ENCODE data around the gene TMUB2.

GRCh38 chr17:44236444-44236991 lies 49.7 kb downstream of the TMUB2 start:
- TF ChIP-seq, protein P1, sequence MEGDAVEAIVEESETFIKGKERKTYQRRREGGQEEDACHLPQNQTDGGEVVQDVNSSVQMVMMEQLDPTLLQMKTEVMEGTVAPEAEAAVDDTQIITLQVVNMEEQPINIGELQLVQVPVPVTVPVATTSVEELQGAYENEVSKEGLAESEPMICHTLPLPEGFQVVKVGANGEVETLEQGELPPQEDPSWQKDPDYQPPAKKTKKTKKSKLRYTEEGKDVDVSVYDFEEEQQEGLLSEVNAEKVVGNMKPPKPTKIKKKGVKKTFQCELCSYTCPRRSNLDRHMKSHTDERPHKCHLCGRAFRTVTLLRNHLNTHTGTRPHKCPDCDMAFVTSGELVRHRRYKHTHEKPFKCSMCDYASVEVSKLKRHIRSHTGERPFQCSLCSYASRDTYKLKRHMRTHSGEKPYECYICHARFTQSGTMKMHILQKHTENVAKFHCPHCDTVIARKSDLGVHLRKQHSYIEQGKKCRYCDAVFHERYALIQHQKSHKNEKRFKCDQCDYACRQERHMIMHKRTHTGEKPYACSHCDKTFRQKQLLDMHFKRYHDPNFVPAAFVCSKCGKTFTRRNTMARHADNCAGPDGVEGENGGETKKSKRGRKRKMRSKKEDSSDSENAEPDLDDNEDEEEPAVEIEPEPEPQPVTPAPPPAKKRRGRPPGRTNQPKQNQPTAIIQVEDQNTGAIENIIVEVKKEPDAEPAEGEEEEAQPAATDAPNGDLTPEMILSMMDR (IDR thresholded peaks at IDR 0.05; ENCODE audit: insufficient read depth, low read length, poor library complexity, severe bottlenecking): no peak
- TF ChIP-seq EZH2phosphoT487 (conservative IDR thresholded peaks at IDR 0.05; ENCODE audit: low read length): no peak

Measured in SU-DHL-6 (cell line).